H1 (cell line): Measurements from ENCODE around the gene LIPC. TPM values are rescaled to one million over a fixed set of nuclear protein-coding genes. Genes with fewer than 3 reads are reported as not detected.

Source experiments
- CTCF ChIA-PET: fragments of 300-600 bp; sonication (Branson Sonifier 250); formaldehyde crosslinking; loops from one replicate; lab custom pipeline; 2021; ENCODE audit not compliant: partially characterized antibody; lab: Charles Lee
- POLR2A ChIA-PET: fragments of 300-600 bp; sonication (Branson Sonifier 250); formaldehyde crosslinking; loops from one replicate; lab custom pipeline; 2021; ENCODE audit warnings: inconsistent platforms; ENCODE audit not compliant: partially characterized antibody; lab: Charles Lee
- DNase-seq, 2 experiments: peaks; one replicate each; pipeline versions ENCODE4 v3.0.0 to v3.0.0-alpha.2; 2010 to 2022; ENCODE audit warnings: low spot score in 2 of 2, low read depth in 1 of 2, mixed read lengths in 1 of 2
- FAIRE-seq: peaks from 2 replicates; lab custom pipeline; 2011; peaks lifted over from hg19 to GRCh38; lab: Jason Lieb, UNC
- H2AFZ ChIP-seq: 2 replicates; pipeline ENCODE4 v1.8.1; 2012; ENCODE audit warnings: low read length, inconsistent platforms
- H2AK5ac ChIP-seq: 2 replicates; pipeline ENCODE4 v1.6.1; 2013; ENCODE audit warnings: low read depth, low read length
- H2BK120ac ChIP-seq: replicated peaks from 2 replicates; pipeline ENCODE3; 2013; ENCODE audit warnings: low read depth, low read length, inconsistent platforms
- H2BK12ac ChIP-seq: 2 replicates; pipeline ENCODE4 v1.6.1; 2013; ENCODE audit warnings: low read depth, low read length
- H2BK15ac ChIP-seq: 2 replicates; pipeline ENCODE4 v1.6.1; 2013; ENCODE audit warnings: low read length
- H2BK20ac ChIP-seq: 2 replicates; pipeline ENCODE4 v1.6.1; 2013; ENCODE audit warnings: low read length
- H2BK5ac ChIP-seq: 2 replicates; pipeline ENCODE4 v1.6.1; 2013; ENCODE audit warnings: low read depth, low read length
- H3K14ac ChIP-seq: 2 replicates; pipeline ENCODE4 v1.6.1; 2013; ENCODE audit warnings: inconsistent platforms; ENCODE audit not compliant: insufficient read length
- H3K18ac ChIP-seq: 2 replicates; pipeline ENCODE4 v1.6.1; 2013; ENCODE audit warnings: low read length; ENCODE audit errors: extremely low read depth
- H3K23ac ChIP-seq: 2 replicates; pipeline ENCODE4 v1.6.1; 2013; ENCODE audit warnings: inconsistent platforms; ENCODE audit not compliant: insufficient read length
- H3K23me2 ChIP-seq: 2 replicates; pipeline ENCODE4 v1.6.1; 2013; ENCODE audit warnings: low read depth, low read length
- H3K27ac ChIP-seq: 2 replicates; pipeline ENCODE4 v1.6.1; 2011; ENCODE audit warnings: low read depth, low read length, inconsistent platforms
- H3K27me3 ChIP-seq, 4 experiments: replicated peaks in 1 of 4; 1 replicate in 1 of 4; 2 replicates in 3 of 4; pipeline versions ENCODE4 v1.6.1 to v1.8.1; 2011 to 2013; ENCODE audit warnings: low read length in 3 of 4, mild to moderate bottlenecking in 3 of 4, inconsistent platforms in 2 of 4, mixed read lengths in 2 of 4, moderate library complexity in 1 of 4; ENCODE audit not compliant: control insufficient read depth in 3 of 4, insufficient read depth in 3 of 4; ENCODE audit errors: extremely low read depth in 1 of 4
- H3K36me3 ChIP-seq, 4 experiments: 2 replicates each; pipeline versions ENCODE4 v1.6.1 to v1.8.1; 2011 to 2013; ENCODE audit warnings: mild to moderate bottlenecking in 4 of 4, low read length in 3 of 4, moderate library complexity in 2 of 4, control low read depth in 1 of 4, inconsistent platforms in 1 of 4; ENCODE audit not compliant: insufficient read depth in 4 of 4, control insufficient read depth in 2 of 4
- H3K4ac ChIP-seq: replicated peaks from 2 replicates; pipeline ENCODE3; 2013; ENCODE audit warnings: low read length, low read depth, mixed read lengths, inconsistent platforms; ENCODE audit not compliant: insufficient read length
- H3K4me1 ChIP-seq, 4 experiments: replicated peaks in 1 of 4; 1 replicate in 1 of 4; 2 replicates in 3 of 4; pipeline versions ENCODE4 v1.6.1 to v1.8.1; 2011 to 2013; ENCODE audit warnings: low read length in 3 of 4, inconsistent platforms in 2 of 4, mixed read lengths in 1 of 4; ENCODE audit not compliant: insufficient read depth in 4 of 4, control insufficient read depth in 3 of 4
- H3K4me2 ChIP-seq, 2 experiments: 2 replicates each; pipeline versions ENCODE4 v1.6.1 to v1.8.1; 2011 to 2013; ENCODE audit warnings: low read depth in 2 of 2, low read length in 2 of 2, control low read depth in 1 of 2, inconsistent platforms in 1 of 2, mild to moderate bottlenecking in 1 of 2; ENCODE audit not compliant: insufficient read depth in 1 of 2
- H3K4me3 ChIP-seq, 4 experiments: fragments of 200-600, 300-600 bp in 1 of 4; sonication (generic), shearing (Covaris generic), sonication (Bioruptor Twin) in 1 of 4; 2 replicates each; pipeline versions ENCODE4 v1.5.1 to v1.8.1; 2011 to 2016; ENCODE audit warnings: low read length in 4 of 4, low read depth in 3 of 4, control low read depth in 2 of 4, inconsistent platforms in 2 of 4, mild to moderate bottlenecking in 2 of 4, mixed read lengths in 1 of 4, moderate library complexity in 1 of 4; ENCODE audit not compliant: insufficient read depth in 2 of 4; ENCODE audit errors: extremely low read depth in 1 of 4
- H3K56ac ChIP-seq: replicated peaks from 2 replicates; pipeline ENCODE3; 2013; ENCODE audit warnings: low read depth, mild to moderate bottlenecking, mixed read lengths, low read length, inconsistent platforms; ENCODE audit not compliant: insufficient read length
- H3K79me1 ChIP-seq: 2 replicates; pipeline ENCODE4 v1.6.1; 2013; ENCODE audit warnings: low read depth, low read length, control low read depth
- H3K79me2 ChIP-seq, 2 experiments: 2 replicates each; pipeline versions ENCODE4 v1.6.1 to v1.8.1; 2012 to 2013; ENCODE audit warnings: low read length in 2 of 2, mild to moderate bottlenecking in 2 of 2, inconsistent platforms in 1 of 2; ENCODE audit not compliant: insufficient read depth in 2 of 2, control insufficient read depth in 1 of 2
- H3K9ac ChIP-seq, 4 experiments: replicated peaks in 1 of 4; 1 replicate in 1 of 4; 2 replicates in 3 of 4; pipeline versions ENCODE4 v1.6.1 to v1.8.1; 2011 to 2013; ENCODE audit warnings: low read depth in 3 of 4, low read length in 3 of 4, control low read depth in 2 of 4, mild to moderate bottlenecking in 2 of 4, moderate library complexity in 2 of 4, inconsistent platforms in 1 of 4; ENCODE audit errors: extremely low read depth in 1 of 4
- H3K9me3 ChIP-seq, 2 experiments: 2 replicates each; pipeline versions ENCODE4 v1.6.1 to v1.8.1; 2012 to 2013; ENCODE audit warnings: mild to moderate bottlenecking in 2 of 2, moderate library complexity in 2 of 2, control low read depth in 1 of 2, inconsistent platforms in 1 of 2, low read depth in 1 of 2, low read length in 1 of 2, mixed read lengths in 1 of 2; ENCODE audit not compliant: insufficient read depth in 2 of 2
- H4K20me1 ChIP-seq, 2 experiments: replicated peaks in 1 of 2; 2 replicates each; pipeline versions ENCODE3 to v1.8.1; 2011 to 2013; ENCODE audit warnings: inconsistent platforms in 2 of 2, low read length in 2 of 2, mild to moderate bottlenecking in 1 of 2; ENCODE audit not compliant: insufficient read depth in 2 of 2, control insufficient read depth in 1 of 2
- H4K5ac ChIP-seq: 2 replicates; pipeline ENCODE4 v1.6.1; 2013; ENCODE audit warnings: low read length, low read depth, mixed read lengths, inconsistent platforms; ENCODE audit not compliant: insufficient read length
- H4K8ac ChIP-seq: 2 replicates; pipeline ENCODE4 v1.8.0; 2013; ENCODE audit warnings: mild to moderate bottlenecking, moderate library complexity, low read length, inconsistent platforms; ENCODE audit not compliant: insufficient read depth; ENCODE audit errors: extremely low read depth
- H4K91ac ChIP-seq: replicated peaks from 2 replicates; pipeline ENCODE3; 2013; ENCODE audit warnings: low read length, mixed read lengths, inconsistent platforms; ENCODE audit not compliant: insufficient read length
- WGBS, 2 experiments: shearing (Covaris generic) in 1 of 2; methylation state at CpG; one replicate each; pipeline versions ENCODE4 v1.1.6 to v1.1.7; 2013 to 2015; ENCODE audit warnings: low lambda C conversion rate in 2 of 2, mixed read lengths in 2 of 2, inconsistent platforms in 1 of 2, low coverage in 1 of 2, missing lambda C conversion rate in 1 of 2; ENCODE audit not compliant: insufficient replicate concordance in 2 of 2, insufficient coverage in 1 of 2, insufficient read length in 1 of 2; ENCODE audit errors: extremely low coverage in 1 of 2, missing lambda C conversion rate in 1 of 2; 5-methylcytosine and 5-hydroxymethylcytosine counted together
- polyA plus RNA-seq, 7 experiments: library from polyadenylated mRNA; depleted of rRNA in 3 of 7; stranded (reverse) in 5 of 7; unstranded in 2 of 7; fragments of >200 nt in 5 of 7; fragments of 200-250 nt in 2 of 7; gene quantifications; 1 replicate in 5 of 7; 2 replicates in 1 of 7; 4 replicates in 1 of 7; pipeline versions ENCODE4 v1.2.1 to v1.2.3, GENCODE V29; 2011 to 2013; ENCODE audit warnings: missing spikeins in 2 of 7, mixed read lengths in 2 of 7
- total RNA-seq: library from RNA; stranded (reverse); fragmentation: NEBNext Ultra II Directional; extraction: Animal tissue kit (Norgen Biotek cat#: 25700); gene quantifications from 2 replicates; pipeline ENCODE4 v1.2.1, GENCODE V29; 2021

Gene LIPC
- total and polyA plus RNA-seq, 2 of the 8 experiments (the other 6 are each of a cell fraction or from before 2014, with no cell fraction given), result not detected

DNA sequence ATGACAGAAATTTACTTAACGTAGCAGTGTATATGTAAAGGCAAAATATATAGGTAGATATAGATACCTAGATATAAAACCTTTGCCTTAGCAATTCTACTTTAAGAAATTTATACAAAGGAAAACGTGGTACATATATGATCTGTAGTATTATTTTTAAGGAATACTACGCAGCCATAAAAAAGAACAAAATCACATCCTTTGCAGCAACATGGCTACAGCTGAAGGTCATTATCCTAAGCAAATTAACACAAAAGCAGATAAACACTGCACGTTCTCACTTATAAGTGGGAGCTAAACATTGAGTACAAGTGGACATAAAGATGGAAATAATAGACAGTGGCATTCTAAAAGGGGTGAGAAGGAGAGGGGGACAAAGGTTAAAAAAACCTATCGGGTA, 14.8 kb upstream of the LIPC start:
- H2AFZ ChIP-seq, result no peak overlapping the region
- no peaks in the 10 kb centered on the region for H3K79me1 ChIP-seq
- ChIA-PET CTCF (interaction anchor here (0.7 to 1.6 kb wide), 3 partner anchors 9 to 107 kb away, joined by 3 read pairs; no protein-coding TSS in a partner anchor), POLR2A (no interaction called here)
- no peaks in the 10 kb centered on the region for H3K79me2 ChIP-seq
- no peak overlapping the region for H3K4me2 ChIP-seq
- H3K4me1 ChIP-seq, result no peaks in the 10 kb centered on the region
- no peak overlapping the region for H3K14ac ChIP-seq
- no peaks in the 10 kb centered on the region for H3K23me2 ChIP-seq
- no peak overlapping the region for H2BK12ac ChIP-seq
- H3K23ac ChIP-seq, result no peak overlapping the region
- H4K8ac ChIP-seq, result no peak overlapping the region
- H2BK20ac ChIP-seq, result no peak overlapping the region
- no peaks in the 10 kb centered on the region for H4K20me1 ChIP-seq
- no peak overlapping the region for H4K91ac ChIP-seq
- peaks cover 3 to 5% of the 10 kb centered on the region in 2 experiments; a peak in 1 of 4 replicates for H3K9me3 ChIP-seq
- H2BK120ac ChIP-seq, result no peak overlapping the region
- H3K27ac ChIP-seq, result no peak overlapping the region
- H3K56ac ChIP-seq, result no peak overlapping the region
- no peak overlapping the region for H3K4me3 ChIP-seq
- H2BK5ac ChIP-seq, result no peak overlapping the region
- WGBS, 2 experiments, result 76% methylated on average over 5 of the region's 5 CpGs; no CpG with 5 or more reads in 1 of the 2 experiments
- H3K9ac ChIP-seq, result no peak overlapping the region
- no peak overlapping the region for H3K18ac ChIP-seq
- FAIRE-seq (no peak), DNase-seq (no peak)
- no peak overlapping the region for H4K5ac ChIP-seq
- H2BK15ac ChIP-seq, result no peak overlapping the region
- H3K27me3 ChIP-seq, result 0 out of 7 replicates have a peak, but pooled peaks cover 0 to 1% (median 0%) of the 10 kb centered on the region in 4 experiments
- H3K4ac ChIP-seq, result no peak overlapping the region
- no peak overlapping the region for H2AK5ac ChIP-seq
- no peaks in the 10 kb centered on the region for H3K36me3 ChIP-seq
